HepG2 (cell line): ENCODE data around the gene CCDC196. TPM values are rescaled to one million over a fixed set of nuclear protein-coding genes. Genes with fewer than 3 reads are reported as not detected.

Experiments used
- ATAC-seq: fragments of 200-7000 bp; cut with Tn5 transposase; 3 replicates; pipeline ENCODE4 v1.9.1; 2020; ENCODE audit warnings: mild to moderate bottlenecking, moderate library complexity
- BruUV-seq: library from RNA; stranded (reverse); fragments of 400-500 nt; replicated peaks from 2 replicates; lab custom pipeline; 2021; lab: Mats Ljungman, UMichigan
- CTCF ChIA-PET: fragments of 300-600 bp; formaldehyde crosslinking; extraction: SDS; loops from one replicate; lab custom pipeline; 2021; ENCODE audit warnings: low total read pairs, inconsistent platforms, low intra/inter-chr PET ratio; lab: Yijun Ruan, JAX
- POLR2A ChIA-PET: fragments of 350-600 bp; sonication (Branson Sonifier 250); formaldehyde crosslinking; loops from one replicate; lab custom pipeline; 2020; ENCODE audit warnings: antibody characterized with exemption, inconsistent platforms; lab: Yijun Ruan, JAX
- DNase-seq: peaks from one replicate; pipeline ENCODE4 v3.0.0-alpha.2; 2015; ENCODE audit warnings: low spot score
- FAIRE-seq: peaks from 3 replicates; lab custom pipeline; 2011; peaks lifted over from hg19 to GRCh38; lab: Jason Lieb, UNC
- H2AFZ ChIP-seq: one replicate; pipeline ENCODE4 v1.6.1; 2011; ENCODE audit warnings: low read length, inconsistent platforms
- H3K27ac ChIP-seq: fragments of 300-600 bp; 3 replicates; pipeline ENCODE4 v1.8.0; 2011; ENCODE audit warnings: mixed run types, mild to moderate bottlenecking, mixed read lengths, low read length, inconsistent platforms; ENCODE audit not compliant: insufficient read depth; ENCODE audit errors: extremely low read length
- H3K27me3 ChIP-seq, 2 experiments: fragments of 200-600 bp in 1 of 2; 2 replicates in 1 of 2; 3 replicates in 1 of 2; pipeline versions ENCODE4 v1.6.0 to v1.8.0; 2011; ENCODE audit warnings: low read length in 2 of 2, mild to moderate bottlenecking in 2 of 2, moderate library complexity in 2 of 2, inconsistent platforms in 1 of 2; ENCODE audit not compliant: insufficient read depth in 2 of 2, control insufficient read depth in 1 of 2
- H3K36me3 ChIP-seq, 2 experiments: fragments of 200-600 bp in 1 of 2; replicated peaks in 1 of 2; 2 replicates in 1 of 2; 3 replicates in 1 of 2; pipeline versions ENCODE4 v1.5.1 to v1.8.0; 2011; ENCODE audit warnings: low read length in 2 of 2, inconsistent platforms in 1 of 2; ENCODE audit not compliant: insufficient read depth in 2 of 2, control insufficient read depth in 1 of 2
- H3K4me1 ChIP-seq: 2 replicates; pipeline ENCODE4 v1.5.1; 2012; ENCODE audit warnings: low read length, inconsistent platforms; ENCODE audit not compliant: insufficient read depth
- H3K4me2 ChIP-seq: 2 replicates; pipeline ENCODE4 v1.6.0; 2011; ENCODE audit warnings: low read depth, low read length, inconsistent platforms
- H3K4me3 ChIP-seq, 3 experiments: fragments of 200-600 bp in 1 of 3; sonication (generic), shearing (Covaris generic) in 1 of 3; replicated peaks in 1 of 3; 2 replicates each; pipeline ENCODE4 v1.5.1; 2011 to 2016; ENCODE audit warnings: low read length in 3 of 3, inconsistent platforms in 2 of 3, low read depth in 2 of 3, mild to moderate bottlenecking in 2 of 3, control low read depth in 1 of 3, mixed read lengths in 1 of 3; ENCODE audit not compliant: insufficient read depth in 1 of 3
- H3K79me2 ChIP-seq: one replicate; pipeline ENCODE4 v1.6.1; 2011; ENCODE audit warnings: low read length, inconsistent platforms; ENCODE audit not compliant: insufficient read depth
- H3K9ac ChIP-seq: 2 replicates; pipeline ENCODE4 v1.6.0; 2011; ENCODE audit warnings: mild to moderate bottlenecking, low read depth, low read length, inconsistent platforms; ENCODE audit not compliant: insufficient read depth
- H3K9me3 ChIP-seq: 2 replicates; pipeline ENCODE4 v1.5.1; 2012; ENCODE audit warnings: mild to moderate bottlenecking, low read length
- H4K20me1 ChIP-seq: 2 replicates; pipeline ENCODE4 v1.6.0; 2011; ENCODE audit warnings: inconsistent platforms, mild to moderate bottlenecking, low read length, moderate library complexity; ENCODE audit not compliant: insufficient read depth
- ARID5B ChIP-seq: IDR thresholded peaks from 2 replicates; pipeline ENCODE4 v1.4.0; 2020; ENCODE audit warnings: mild to moderate bottlenecking, missing genetic modification reagents
- CREBL2 ChIP-seq: sonication (generic); formaldehyde crosslinking; IDR thresholded peaks from 2 replicates; pipeline ENCODE4 v1.8.1; 2023; ENCODE audit warnings: missing genetic modification reagents, mild to moderate bottlenecking, borderline replicate concordance
- HNRNPH1 ChIP-seq: fragments of 200-400 bp; formaldehyde crosslinking; optimal IDR thresholded peaks from 2 replicates; pipeline ENCODE3; 2017; ENCODE audit warnings: mild to moderate bottlenecking, low read depth, low read length
- NKX3-1 ChIP-seq: sonication (generic); formaldehyde crosslinking; IDR thresholded peaks from 2 replicates; pipeline ENCODE4 v1.5.0; 2020; ENCODE audit warnings: missing genetic modification reagents
- POGZ ChIP-seq: sonication (generic); formaldehyde crosslinking; IDR thresholded peaks from 2 replicates; pipeline ENCODE4 v1.4.0; 2020; ENCODE audit warnings: mild to moderate bottlenecking, missing genetic modification reagents
- ZNF225 ChIP-seq: sonication (generic); formaldehyde crosslinking; IDR thresholded peaks from 2 replicates; pipeline ENCODE4 v1.4.0; 2020; ENCODE audit warnings: mild to moderate bottlenecking, missing genetic modification reagents
- ZNF350 ChIP-seq: sonication (generic); formaldehyde crosslinking; IDR thresholded peaks from 2 replicates; pipeline ENCODE4 v1.4.0; 2020; ENCODE audit warnings: mild to moderate bottlenecking, low read depth, missing genetic modification reagents, borderline replicate concordance
- in situ Hi-C: cut with HindIII; loops from 2 replicates; pipeline ENCODE4 v1.10.0; 2017; ENCODE audit warnings: low pct_unique_long_range_greater_than_20kb; ENCODE audit not compliant: extremely low pct_ligation_motif_present
- intact Hi-C: fragments of 100-400 bp; cut with micrococcal nuclease; formaldehyde crosslinking; loops from one replicate; pipeline ENCODE4 v1.10.0; 2022; ENCODE audit not compliant: unreplicated experiment
- polyA plus RNA-seq, 8 experiments: library from polyadenylated mRNA; depleted of rRNA in 3 of 8; stranded (reverse) in 7 of 8; unstranded in 1 of 8; fragments of >200 nt; fragmentation: Illumina TruSeq in 4 of 8; extraction: Trizol in 4 of 8; gene quantifications; 2 replicates each; pipeline versions ENCODE4 v1.2.1 to v1.2.3, GENCODE V29; 2011 to 2016; ENCODE audit warnings: low read depth in 4 of 8, missing spikeins in 1 of 8, mixed read lengths in 1 of 8; ENCODE audit not compliant: insufficient read depth in 1 of 8
- total RNA-seq, 5 experiments: library from RNA; depleted of rRNA; stranded (reverse); fragments of >200 nt; fragmentation: Illumina TruSeq; extraction: Trizol; gene quantifications; 2 replicates each; pipeline ENCODE4 v1.2.3, GENCODE V29; 2016; ENCODE audit warnings: low read depth in 1 of 5
- TF ChIP-seq, protein P1 (sequence below): sonication (generic); formaldehyde crosslinking; IDR thresholded peaks from 2 replicates; pipeline ENCODE4 v1.4.0; 2020; ENCODE audit warnings: missing genetic modification reagents

CCDC196 gene
- total and polyA plus RNA-seq, 2 of the 13 experiments (the other 11 are each of a cell fraction or from before 2014, with no cell fraction given): not detected

GRCh38 chr14:66490143-66491111, 4.3 kb downstream of the CCDC196 start (continued):
- peak; percentile 45; the same call in 1 of the 2 replicates for TF ChIP-seq ARID5B (CRISPR knock-in tag)
- peak; percentile 42; the same call in 1 of the 2 replicates for TF ChIP-seq POGZ (CRISPR knock-in tag)
- TF ChIP-seq, protein P1, sequence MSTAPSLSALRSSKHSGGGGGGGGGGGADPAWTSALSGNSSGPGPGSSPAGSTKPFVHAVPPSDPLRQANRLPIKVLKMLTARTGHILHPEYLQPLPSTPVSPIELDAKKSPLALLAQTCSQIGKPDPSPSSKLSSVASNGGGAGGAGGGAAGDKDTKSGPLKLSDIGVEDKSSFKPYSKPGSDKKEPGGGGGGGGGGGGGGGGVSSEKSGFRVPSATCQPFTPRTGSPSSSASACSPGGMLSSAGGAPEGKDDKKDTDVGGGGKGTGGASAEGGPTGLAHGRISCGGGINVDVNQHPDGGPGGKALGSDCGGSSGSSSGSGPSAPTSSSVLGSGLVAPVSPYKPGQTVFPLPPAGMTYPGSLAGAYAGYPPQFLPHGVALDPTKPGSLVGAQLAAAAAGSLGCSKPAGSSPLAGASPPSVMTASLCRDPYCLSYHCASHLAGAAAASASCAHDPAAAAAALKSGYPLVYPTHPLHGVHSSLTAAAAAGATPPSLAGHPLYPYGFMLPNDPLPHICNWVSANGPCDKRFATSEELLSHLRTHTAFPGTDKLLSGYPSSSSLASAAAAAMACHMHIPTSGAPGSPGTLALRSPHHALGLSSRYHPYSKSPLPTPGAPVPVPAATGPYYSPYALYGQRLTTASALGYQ (CRISPR knock-in tag): no peak

DNA sequence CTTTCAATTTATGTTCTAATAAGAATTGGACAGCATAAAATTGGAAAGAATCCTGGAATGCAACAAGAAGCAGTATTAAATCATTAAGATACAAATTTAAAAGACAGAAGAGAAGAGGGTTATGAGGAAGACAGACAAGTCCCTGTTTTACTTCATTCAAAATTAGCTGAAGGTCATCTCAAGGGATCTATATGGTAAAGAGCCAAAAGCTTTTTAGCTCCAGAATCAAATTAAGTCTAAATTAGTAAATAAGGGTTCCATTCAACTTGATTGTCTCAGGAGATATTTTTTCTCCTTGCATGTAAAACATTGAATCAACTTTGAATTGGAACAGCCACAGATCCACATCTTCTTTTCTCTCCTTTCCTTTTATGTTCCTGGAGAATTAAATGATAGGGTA, 7.6 kb downstream of the CCDC196 start:
- H4K20me1 ChIP-seq: no peaks in the 10 kb centered on the region
- no peak overlapping the region for H3K4me3 ChIP-seq
- ChIA-PET POLR2A (no interaction called here), CTCF (no interaction called here)
- TF ChIP-seq ZNF350 (CRISPR knock-in tag) (no peak), HNRNPH1 (no peak), ZNF225 (CRISPR knock-in tag) (no peak), NKX3-1 (CRISPR knock-in tag) (no peak), CREBL2 (CRISPR knock-in tag) (no peak)
- in situ Hi-C loops: no loop called here
- FAIRE-seq: no peak
- BruUV-seq: no TSS peak
- no peak for DNase-seq
- no peak overlapping the region for H2AFZ ChIP-seq
- H3K4me1 ChIP-seq: peaks cover 27% of the 10 kb centered on the region
- H3K9ac ChIP-seq: no peak overlapping the region
- intact Hi-C loops: loop anchor here (2.0 kb wide), 2 partner anchors 93 to 169 kb away; no protein-coding TSS in a partner anchor
- ATAC-seq: no peak
- H3K9me3 ChIP-seq: no peaks in the 10 kb centered on the region
- no peaks in the 10 kb centered on the region for H3K79me2 ChIP-seq
- no peaks in the 10 kb centered on the region for H3K27me3 ChIP-seq
- H3K4me2 ChIP-seq: no peak overlapping the region
- no peak overlapping the region for H3K27ac ChIP-seq
- no peaks in the 10 kb centered on the region for H3K36me3 ChIP-seq
